ENCODE measurements around the gene AHSG.

AHSG gene

GRCh38 chr3:186592682-186593081 is 20.2 kb upstream of the AHSG start:
- DNase-seq (ENCODE audit: low read depth in 4 of 4, low spot score in 1 of 4): no peak

GRCh38 chr3:186593862-186594261 is 19.0 kb upstream of the AHSG start:
- no peak for DNase-seq (ENCODE audit: low read depth in 4 of 4, low spot score in 1 of 4)

- no peak for DNase-seq (ENCODE audit: low read depth in 4 of 4, low spot score in 1 of 4)
These were observed 18.2 kb upstream of the AHSG start for GRCh38 chr3:186594591-186595113.

GRCh38 chr3:186596568-186597287 is 16.1 kb upstream of the AHSG start:
- no peak for DNase-seq (ENCODE audit: low read depth in 4 of 4, low spot score in 1 of 4)

GRCh38 chr3:186598108-186598784 is 14.6 kb upstream of the AHSG start:
- no peak for DNase-seq (ENCODE audit: low read depth in 4 of 4, low spot score in 1 of 4)

- no peak for DNase-seq (ENCODE audit: low read depth in 4 of 4, low spot score in 1 of 4)
These were observed 14.1 kb upstream of the AHSG start for GRCh38 chr3:186598794-186599141.

- no peak for DNase-seq (ENCODE audit: low read depth in 4 of 4, low spot score in 1 of 4)
These were observed 13.6 kb upstream of the AHSG start for GRCh38 chr3:186599142-186599784.

- no peak for DNase-seq (ENCODE audit: low read depth in 4 of 4, low spot score in 1 of 4)
These were observed 13.1 kb upstream of the AHSG start for GRCh38 chr3:186599785-186600166.

GRCh38 chr3:186600896-186601295 is 12.0 kb upstream of the AHSG start:
- no peak for DNase-seq (ENCODE audit: low read depth in 4 of 4, low spot score in 1 of 4)

- no peak for DNase-seq (ENCODE audit: low read depth in 4 of 4, low spot score in 1 of 4)
These were observed 9.7 kb upstream of the AHSG start for GRCh38 chr3:186603159-186603558.

- DNase-seq (ENCODE audit: low read depth in 4 of 4, low spot score in 1 of 4): no peak
These were observed 7.8 kb upstream of the AHSG start for GRCh38 chr3:186605078-186605477.

- no peak for DNase-seq (ENCODE audit: low read depth in 4 of 4, low spot score in 1 of 4)
These were observed 7.0 kb upstream of the AHSG start for GRCh38 chr3:186605561-186606545.

GRCh38 chr3:186608624-186609215 is 4.1 kb upstream of the AHSG start:
- no peak for DNase-seq (ENCODE audit: low read depth in 4 of 4, low spot score in 1 of 4)

GRCh38 chr3:186609247-186609868 is 3.5 kb upstream of the AHSG start:
- DNase-seq (ENCODE audit: low read depth in 4 of 4, low spot score in 1 of 4): no peak

GRCh38 chr3:186612065-186612464 is 795 bp upstream of the AHSG start:
- no peak for DNase-seq (ENCODE audit: low read depth in 4 of 4, low spot score in 1 of 4)

GRCh38 chr3:186613637-186614265 is 891 bp downstream of the AHSG start:
- no peak for DNase-seq (ENCODE audit: low read depth in 4 of 4, low spot score in 1 of 4)

- DNase-seq (ENCODE audit: low read depth in 4 of 4, low spot score in 1 of 4): no peak
These were observed 1.4 kb downstream of the AHSG start for GRCh38 chr3:186614266-186614596.

GRCh38 chr3:186614597-186615483 is 2.0 kb downstream of the AHSG start:
- peak; percentile 56 to 70 (median 60) for DNase-seq (ENCODE audit: low read depth in 4 of 4, low spot score in 1 of 4)

- DNase-seq (ENCODE audit: low read depth in 4 of 4, low spot score in 1 of 4): no peak
These were observed 3.4 kb downstream of the AHSG start for GRCh38 chr3:186616299-186616617.

Data from stimulated activated CD4-positive, alpha-beta T cell treated with anti-CD3 and anti-CD28 coated beads, Interleukin-1b, Interleukin-23, amount 100 ng/mL, for 24 hours (primary cell).